GM21367 (cell line): ENCODE data around the gene BCAN.

Source experiments
- ATAC-seq: cut with Tn5 transposase; IDR thresholded peaks from one replicate; pipeline ENCODE4 v1.9.1; 2021; ENCODE audit not compliant: unreplicated experiment

The BCAN gene

GRCh38 chr1:156643049-156643777 is 1.3 kb downstream of the BCAN start:
- ATAC-seq: no peak

- no peak for ATAC-seq
Measured at GRCh38 chr1:156643778-156644092, 1.8 kb downstream of the BCAN start.

- no peak for ATAC-seq
Measured at GRCh38 chr1:156644146-156644545, 2.2 kb downstream of the BCAN start.

- no peak for ATAC-seq
Measured at GRCh38 chr1:156644640-156645039, 2.7 kb downstream of the BCAN start.

- ATAC-seq: no peak
Measured at GRCh38 chr1:156645056-156645455, 3.1 kb downstream of the BCAN start.

- no peak for ATAC-seq
Measured at GRCh38 chr1:156645666-156646065, 3.7 kb downstream of the BCAN start.

GRCh38 chr1:156646738-156647211 is 4.9 kb downstream of the BCAN start:
- no peak for ATAC-seq

- ATAC-seq: no peak
Measured at GRCh38 chr1:156647351-156647750, 5.4 kb downstream of the BCAN start.

- ATAC-seq: no peak
Measured at GRCh38 chr1:156648496-156648895, 6.6 kb downstream of the BCAN start.

GRCh38 chr1:156648951-156649350 is 7.0 kb downstream of the BCAN start:
- no peak for ATAC-seq

- ATAC-seq: no peak
Measured at GRCh38 chr1:156652131-156652991, 10.4 kb downstream of the BCAN start.

GRCh38 chr1:156652992-156653355 is 11.1 kb downstream of the BCAN start:
- ATAC-seq: no peak

- no peak for ATAC-seq
Measured at GRCh38 chr1:156654700-156655099, 12.8 kb downstream of the BCAN start.

GRCh38 chr1:156655151-156655903 is 13.4 kb downstream of the BCAN start:
- no peak for ATAC-seq

GRCh38 chr1:156655904-156656516 is 14.1 kb downstream of the BCAN start:
- ATAC-seq: no peak

GRCh38 chr1:156656806-156657740 is 15.2 kb downstream of the BCAN start:
- no peak for ATAC-seq

- no peak for ATAC-seq
Measured at GRCh38 chr1:156657741-156658319, 15.9 kb downstream of the BCAN start.

- no peak for ATAC-seq
Measured at GRCh38 chr1:156658496-156658895, 16.6 kb downstream of the BCAN start.

- ATAC-seq: no peak
Measured at GRCh38 chr1:156658945-156659574, 17.1 kb downstream of the BCAN start.
